ENCODE results near the gene REL. TPM values are rescaled to one million over a fixed set of nuclear protein-coding genes. Genes with fewer than 3 reads are reported as not detected.

REL gene
- total and polyA plus RNA-seq, 2 of the 4 experiments (the other 2 are of a cell fraction), result 1.3 to 4.3 TPM

- Histone ChIP-seq H2AFZ (replicated peaks; ENCODE audit: low read length, poor library complexity) (no peak overlapping the region), H4K5ac (ENCODE audit: low read depth, low read length) (no peak overlapping the region), H3K14ac (replicated peaks; ENCODE audit: low read depth, low read length) (no peak overlapping the region), H3K27me3 (ENCODE audit: control insufficient read depth, insufficient read depth, low read length) (no peaks in the 10 kb centered on the region), H3K36me3 (ENCODE audit: control insufficient read depth, insufficient read depth, low read length) (no peaks in the 10 kb centered on the region), H3K9ac (ENCODE audit: low read depth, low read length) (no peak overlapping the region), H2AK5ac (ENCODE audit: low read depth, low read length) (no peak overlapping the region), H2AK9ac (replicated peaks; ENCODE audit: low read depth, low read length, poor library complexity) (no peak overlapping the region), H3K4ac (ENCODE audit: low read depth, low read length) (no peak overlapping the region), H3K27ac (ENCODE audit: insufficient read depth, low read length) (no peak overlapping the region), H4K91ac (ENCODE audit: insufficient read depth, low read depth, low read length) (no peak overlapping the region), H2BK120ac (ENCODE audit: low read depth, low read length) (no peak overlapping the region), H3K23ac (ENCODE audit: low read depth, low read length) (no peak overlapping the region), H3K9me3 (ENCODE audit: control insufficient read depth, insufficient read depth, low read length) (no peaks in the 10 kb centered on the region), H3K4me3 (ENCODE audit: insufficient read depth, low read depth, low read length) (no peak overlapping the region), H4K20me1 (ENCODE audit: insufficient read depth, low read length) (no peaks in the 10 kb centered on the region), H3K9me1 (ENCODE audit: insufficient read depth, low read length) (0 out of 2 replicates have a peak, but pooled peaks cover 3% of the 10 kb centered on the region), H4K8ac (ENCODE audit: low read depth in 2 of 2, low read length in 2 of 2) (no peak overlapping the region), H3K4me1 (ENCODE audit: control insufficient read depth, insufficient read depth, low read length) (peaks cover 1% of the 10 kb centered on the region; the same call in 1 of the 2 replicates), H3K79me1 (ENCODE audit: low read depth in 1 of 2, low read length in 2 of 2) (no peaks in the 10 kb centered on the region), H2BK15ac (ENCODE audit: low read depth, low read length) (no peak overlapping the region), H2BK5ac (ENCODE audit: low read depth, low read length, poor library complexity, severe bottlenecking) (no peak overlapping the region), H2BK20ac (ENCODE audit: low read depth, low read length) (no peak overlapping the region), H3K18ac (ENCODE audit: low read depth, low read length) (no peak overlapping the region), H3K56ac (ENCODE audit: extremely low read depth, insufficient read depth, low read length) (no peak overlapping the region), H3K4me2 (ENCODE audit: low read depth, low read length) (no peak overlapping the region)
- TF ChIP-seq USF2 (IDR thresholded peaks at IDR 0.05; ENCODE audit: low read depth, low read length) (no peak), RFX5 (IDR thresholded peaks at IDR 0.05; ENCODE audit: low read depth, low read length) (no peak), MAFK (IDR thresholded peaks at IDR 0.05; ENCODE audit: low read depth, low read length) (no peak), POLR2A (IDR thresholded peaks at IDR 0.05; ENCODE audit: low read depth, low read length) (no peak), FOS (IDR thresholded peaks at IDR 0.05; ENCODE audit: low read depth, low read length) (no peak), ELK1 (IDR thresholded peaks at IDR 0.05; ENCODE audit: borderline replicate concordance, low read depth, low read length) (no peak), CEBPB (IDR thresholded peaks at IDR 0.05; ENCODE audit: low read depth, low read length) (no peak), MXI1 (IDR thresholded peaks at IDR 0.05; ENCODE audit: borderline replicate concordance, low read depth, low read length) (no peak), CTCF (conservative IDR thresholded peaks at IDR 0.05; ENCODE audit: low read depth, low read length) (no peak), NFE2L2 (IDR thresholded peaks at IDR 0.05; ENCODE audit: low read depth, low read length) (no peak), MAZ (IDR thresholded peaks at IDR 0.05; ENCODE audit: borderline replicate concordance, low read depth, low read length) (no peak)
- ChIA-PET CTCF (no interaction called here), POLR2A (ENCODE audit: unreplicated experiment) (no interaction called here)
- ATAC-seq (ENCODE audit: low read depth) (no peak), DNase-seq (no peak)
- no TSS peak for BruUV-seq (replicated peaks)
- dilution Hi-C loops (cut with HindIII; ENCODE audit: low sequenced_read_pairs, unreplicated experiment) (no loop called here), in situ Hi-C loops (cut with MboI; ENCODE audit: low sequenced_read_pairs) (no loop called here), intact Hi-C loops (cut with micrococcal nuclease) (no loop called here)
- WGBS, 2 experiments (ENCODE audit: extremely low coverage in 2 of 2, insufficient read length in 1 of 2), result no CpG with 5 or more reads among the region's 2 CpGs
Measured at GRCh38 chr2:60962528-60962927, 81.2 kb downstream of the REL start.

Measured in IMR-90 (cell line).